Measurements from ENCODE around the gene CPNE6. TPM values are rescaled to one million over a fixed set of nuclear protein-coding genes. Genes with fewer than 3 reads are reported as not detected.

CPNE6 gene
- total RNA-seq, 1 experiment from 2014 or later: not detected

DNA sequence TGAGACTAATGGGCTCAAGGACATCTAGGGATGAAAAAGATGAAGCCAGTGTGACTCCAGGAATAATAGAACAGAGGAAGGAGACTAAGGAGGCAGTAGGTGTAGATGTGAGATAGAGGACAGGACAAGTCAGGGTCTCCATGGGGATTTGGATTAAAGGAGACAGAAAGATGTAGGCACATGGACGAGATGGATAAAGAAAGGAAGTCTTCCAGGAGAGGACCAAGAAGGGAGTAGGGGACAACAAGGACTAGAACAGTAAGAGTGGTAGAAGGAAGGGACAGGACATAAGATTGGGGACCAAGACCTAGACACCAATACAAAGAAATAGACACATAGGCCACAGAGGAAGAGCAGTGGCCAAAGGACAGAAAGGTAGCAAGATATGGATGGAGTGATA lies 15.6 kb downstream of the CPNE6 start:
- DNase-seq: no peak
- H3K9me3 ChIP-seq (ENCODE audit: insufficient read depth, low read depth): no peaks in the 10 kb centered on the region
- no peak for TF ChIP-seq EZH2 (IDR thresholded peaks at IDR 0.05; ENCODE audit: low read depth)
- no peak for TF ChIP-seq CTCF (conservative IDR thresholded peaks at IDR 0.05)
- no peaks in the 10 kb centered on the region for H3K27me3 ChIP-seq (ENCODE audit: insufficient read depth, low read depth)
- no peak overlapping the region for H3K27ac ChIP-seq
- H2AFZ ChIP-seq: no peak overlapping the region
- peaks cover under 1% of the 10 kb centered on the region; the same call in 1 of the 2 replicates for H3K4me1 ChIP-seq (replicated peaks; ENCODE audit: insufficient read depth)
- ChIA-PET CTCF (no interaction called here), POLR2A (ENCODE audit: unreplicated experiment) (no interaction called here)
- no peaks in the 10 kb centered on the region for H4K20me1 ChIP-seq (ENCODE audit: insufficient read depth)
- H3K4me2 ChIP-seq: no peak overlapping the region
- intact Hi-C loops (cut with micrococcal nuclease; ENCODE audit: unreplicated experiment): no loop called here
- no peaks in the 10 kb centered on the region for H3K9me2 ChIP-seq (ENCODE audit: insufficient read depth)
- no peak overlapping the region for H3K4me3 ChIP-seq
- no peaks in the 10 kb centered on the region for H3F3A ChIP-seq (ENCODE audit: insufficient read depth, low read depth)
- BruUV-seq (replicated peaks): no TSS peak
- H3K36me3 ChIP-seq (ENCODE audit: low read depth): no peaks in the 10 kb centered on the region
- H3K79me2 ChIP-seq (ENCODE audit: low read depth): no peaks in the 10 kb centered on the region

DNA sequence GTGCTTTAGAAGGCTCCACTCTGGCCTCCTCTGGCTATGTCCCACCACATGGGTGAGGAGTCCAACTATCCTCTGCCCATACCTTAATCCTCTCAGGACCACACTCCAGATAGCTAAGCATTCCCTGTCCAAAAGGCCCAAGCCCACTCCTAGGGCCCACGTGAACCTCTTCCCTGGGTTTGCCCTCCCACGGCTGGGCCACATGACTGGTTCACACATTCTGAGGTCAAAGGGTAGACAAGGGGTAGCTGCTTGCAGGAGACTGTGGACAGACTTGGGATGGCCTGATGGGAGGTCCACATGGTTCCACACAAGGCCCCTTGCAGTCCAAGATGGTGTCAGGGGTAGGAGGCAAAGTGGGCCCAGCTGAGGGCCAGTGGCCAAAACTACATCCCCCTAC lies 16.7 kb downstream of the CPNE6 start:
- CTCF ChIA-PET: interaction anchor here (0.7 kb wide), 1 partner anchor 36 kb away, joined by 4 read pairs; no protein-coding TSS in a partner anchor
- no peak overlapping the region for H3K4me3 ChIP-seq
- H3K36me3 ChIP-seq (ENCODE audit: low read depth): no peaks in the 10 kb centered on the region
- POLR2A ChIA-PET (ENCODE audit: unreplicated experiment): no interaction called here
- intact Hi-C loops (cut with micrococcal nuclease; ENCODE audit: unreplicated experiment): no loop called here
- no peaks in the 10 kb centered on the region for H3K79me2 ChIP-seq (ENCODE audit: low read depth)
- H3K9me3 ChIP-seq (ENCODE audit: insufficient read depth, low read depth): no peaks in the 10 kb centered on the region
- no peak overlapping the region for H3K27ac ChIP-seq
- TF ChIP-seq EZH2 (IDR thresholded peaks at IDR 0.05; ENCODE audit: low read depth) (no peak), CTCF (conservative IDR thresholded peaks at IDR 0.05) (no peak)
- no peak overlapping the region for H3K4me2 ChIP-seq
- H2AFZ ChIP-seq: no peak overlapping the region
- no peaks in the 10 kb centered on the region for H4K20me1 ChIP-seq (ENCODE audit: insufficient read depth)
- H3K4me1 ChIP-seq (replicated peaks; ENCODE audit: insufficient read depth): peaks cover 2% of the 10 kb centered on the region; the same call in 1 of the 2 replicates
- 0 out of 2 replicates have a peak, but pooled peaks cover under 1% of the 10 kb centered on the region for H3K9me2 ChIP-seq (ENCODE audit: insufficient read depth)
- DNase-seq: no peak
- no peaks in the 10 kb centered on the region for H3F3A ChIP-seq (ENCODE audit: insufficient read depth, low read depth)
- no TSS peak for BruUV-seq (replicated peaks)
- no peaks in the 10 kb centered on the region for H3K27me3 ChIP-seq (ENCODE audit: insufficient read depth, low read depth)

DNA sequence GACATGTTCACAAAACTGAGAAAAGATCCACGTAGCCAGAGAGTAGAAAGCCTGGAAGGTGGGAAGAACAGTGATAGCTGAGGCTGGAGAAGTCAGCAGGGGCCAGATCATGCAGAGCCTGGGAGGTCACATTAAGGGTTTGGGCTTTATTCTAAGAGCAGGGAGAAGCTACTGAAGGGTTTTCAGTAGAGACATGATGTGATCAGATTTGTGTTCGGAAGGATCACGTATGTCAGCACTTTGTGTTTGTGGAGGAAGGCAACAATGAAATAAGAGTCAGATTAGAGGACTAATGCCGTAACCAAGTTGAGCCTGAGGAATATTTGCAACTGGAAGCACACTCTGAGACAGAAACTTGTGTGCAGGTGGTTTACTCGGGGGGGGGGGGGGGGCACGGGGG lies 18.5 kb downstream of the CPNE6 start:
- intact Hi-C loops (cut with micrococcal nuclease; ENCODE audit: unreplicated experiment): loop anchor here (1.0 to 5.0 kb wide), 3 partner anchors 32 to 75 kb away; partner anchors contain the start of gene IRF9
- CTCF ChIA-PET: interaction anchor here (1.1 to 1.2 kb wide), 2 partner anchors 19 to 32 kb away, joined by 5 read pairs; no protein-coding TSS in a partner anchor

More for the DNA sequence above, 18.5 kb downstream of the CPNE6 start:
- H3F3A ChIP-seq (ENCODE audit: insufficient read depth, low read depth): peaks cover 4% of the 10 kb centered on the region; the same call in 1 of the 2 replicates
- no peaks in the 10 kb centered on the region for H3K27me3 ChIP-seq (ENCODE audit: insufficient read depth, low read depth)
- no peak for DNase-seq
- peaks cover 8% of the 10 kb centered on the region for H3K4me1 ChIP-seq (replicated peaks; ENCODE audit: insufficient read depth)
- 0 out of 2 replicates have a peak, but pooled peaks cover 3% of the 10 kb centered on the region for H3K9me2 ChIP-seq (ENCODE audit: insufficient read depth)
- BruUV-seq (replicated peaks): no TSS peak
- no peak overlapping the region for H3K4me2 ChIP-seq
- POLR2A ChIA-PET (ENCODE audit: unreplicated experiment): interaction anchor here (0.6 kb wide), 1 partner anchor 352 kb away, joined by 3 read pairs; no protein-coding TSS in a partner anchor
- H2AFZ ChIP-seq: no peak overlapping the region
- no peak overlapping the region for H3K27ac ChIP-seq
- no peaks in the 10 kb centered on the region for H4K20me1 ChIP-seq (ENCODE audit: insufficient read depth)
- no peaks in the 10 kb centered on the region for H3K36me3 ChIP-seq (ENCODE audit: low read depth)
- no peak overlapping the region for H3K4me3 ChIP-seq
- no peaks in the 10 kb centered on the region for H3K9me3 ChIP-seq (ENCODE audit: insufficient read depth, low read depth)
- TF ChIP-seq CTCF (conservative IDR thresholded peaks at IDR 0.05) (no peak), EZH2 (IDR thresholded peaks at IDR 0.05; ENCODE audit: low read depth) (no peak)
- H3K79me2 ChIP-seq (ENCODE audit: low read depth): peaks cover 2% of the 10 kb centered on the region; the same call in 1 of the 2 replicates
